Choroid plexus epithelial cell (primary cell): ENCODE data around the gene EMC9.

Experiments
- DNase-seq: peaks from one replicate; pipeline ENCODE4 v3.0.0-alpha.2; 2010; ENCODE audit warnings: low read depth
- H3K4me3 ChIP-seq: 2 replicates; pipeline ENCODE4 v1.5.1; 2011; ENCODE audit warnings: low read depth, mild to moderate bottlenecking, control low read depth, low read length, moderate library complexity
- CTCF ChIP-seq: conservative IDR thresholded peaks from 2 replicates; pipeline ENCODE4 v1.5.1; 2011; ENCODE audit warnings: low read depth, mild to moderate bottlenecking, control low read depth, inconsistent platforms, low read length, moderate library complexity

EMC9 gene

GRCh38 chr14:24147761-24148428 is 6.5 kb upstream of the EMC9 start:
- DNase-seq: peak; percentile 13
- TF ChIP-seq CTCF: no peak
- H3K4me3 ChIP-seq: peak overlapping the region; percentile 87

GRCh38 chr14:24146978-24147760 is 5.8 kb upstream of the EMC9 start, which contains the start of gene RNF31:
Gene RNF31 (plus strand): TSS chr14:24147498. CDS start chr14:24147699, 201 bp downstream.
- peak; percentile 99 for DNase-seq
- no peak for TF ChIP-seq CTCF
- peak within 1 kb of the TSS; percentile 87 for H3K4me3 ChIP-seq

GRCh38 chr14:24146453-24146977 is 5.1 kb upstream of the EMC9 start, which contains the start of gene PSME2:
Gene PSME2 (minus strand): TSS chr14:24146610. CDS start chr14:24146581, 29 bp downstream.
- no peak for TF ChIP-seq CTCF
- DNase-seq: peak; percentile 99
- H3K4me3 ChIP-seq: peak within 1 kb of the TSS; percentile 87

GRCh38 chr14:24145690-24146452 is 4.5 kb upstream of the EMC9 start:
- no peak for TF ChIP-seq CTCF
- DNase-seq: peak; percentile 30

GRCh38 chr14:24145219-24145618 is 3.8 kb upstream of the EMC9 start:
- no peak for TF ChIP-seq CTCF
- H3K4me3 ChIP-seq: peak overlapping the region; percentile 87
- no peak for DNase-seq

More at GRCh38 chr14:24145690-24146452, 4.5 kb upstream of the EMC9 start:
- H3K4me3 ChIP-seq: peak overlapping the region; percentile 87

- no peak overlapping the region for H3K4me3 ChIP-seq
- no peak for DNase-seq
- no peak for TF ChIP-seq CTCF
These were observed 3.1 kb upstream of the EMC9 start for GRCh38 chr14:24144451-24144850.
